RWPE1 (cell line): ENCODE measurements around the gene MAP3K8.

Source experiments
- CTCF ChIA-PET: fragments of 350-600 bp; sonication (Branson Sonifier 250); formaldehyde crosslinking; extraction: SDS; loops from one replicate; lab custom pipeline; 2021; lab: Yijun Ruan, JAX
- POLR2A ChIA-PET: fragments of 400-600 bp; formaldehyde crosslinking; extraction: SDS; loops from one replicate; lab custom pipeline; 2020; ENCODE audit warnings: antibody characterized with exemption; ENCODE audit not compliant: low non-redundant PET; lab: Yijun Ruan, JAX
- DNase-seq: peaks from one replicate; pipeline ENCODE4 v3.0.0; 2012; ENCODE audit warnings: low spot score
- H3K27ac ChIP-seq: fragments of 450-650 bp; 2 replicates; pipeline ENCODE4 v1.5.1; 2017
- CTCF ChIP-seq: fragments of 450-650 bp; conservative IDR thresholded peaks from 2 replicates; pipeline ENCODE4 v1.5.1; 2017; ENCODE audit warnings: low read depth, mild to moderate bottlenecking

MAP3K8 gene

GRCh38 chr10:30425336-30426075 is 8.5 kb upstream of the MAP3K8 start:
- no peak overlapping the region for H3K27ac ChIP-seq
- DNase-seq, result no peak

GRCh38 chr10:30430544-30431298 is 3.3 kb upstream of the MAP3K8 start:
- ChIA-PET CTCF (interaction anchor here (0.6 to 1.6 kb wide), 5 partner anchors 14 to 240 kb away, joined by 3 to 5 read pairs (median 3); no protein-coding TSS in a partner anchor), POLR2A (no interaction called here)
- DNase-seq, result no peak
- peak overlapping the region; percentile 97 for H3K27ac ChIP-seq
- TF ChIP-seq CTCF, result no peak

More at GRCh38 chr10:30425336-30426075, 8.5 kb upstream of the MAP3K8 start:
- ChIA-PET POLR2A (no interaction called here), CTCF (interaction anchor here (0.6 kb wide), 1 partner anchor 100 kb away, joined by 3 read pairs; no protein-coding TSS in a partner anchor)
- no peak for TF ChIP-seq CTCF

GRCh38 chr10:30431435-30431911 is 2.5 kb upstream of the MAP3K8 start:
- no peak for DNase-seq
- TF ChIP-seq CTCF, result no peak
- peak overlapping the region; percentile 97 for H3K27ac ChIP-seq
- ChIA-PET POLR2A (no interaction called here), CTCF (interaction anchor here (0.5 to 1.6 kb wide), 3 partner anchors 39 to 171 kb away, joined by 3 to 4 read pairs (median 3); no protein-coding TSS in a partner anchor)

GRCh38 chr10:30432622-30433305 is 1.2 kb upstream of the MAP3K8 start:
- no peak for DNase-seq
- CTCF ChIA-PET, result interaction anchor here (0.9 kb wide), 2 partner anchors 40 to 1014 kb away, joined by 3 read pairs; no protein-coding TSS in a partner anchor
- TF ChIP-seq CTCF, result no peak
- peak overlapping the region; percentile 97 for H3K27ac ChIP-seq
- POLR2A ChIA-PET, result no interaction called here

GRCh38 chr10:30433306-30433729 is 666 bp upstream of the MAP3K8 start:
- no peak for DNase-seq
- peak overlapping the region; percentile 97 for H3K27ac ChIP-seq
- ChIA-PET CTCF (interaction anchor here (0.6 to 1.4 kb wide), 5 partner anchors 15 to 1014 kb away, joined by 3 to 9 read pairs (median 3); no protein-coding TSS in a partner anchor), POLR2A (no interaction called here)
- TF ChIP-seq CTCF, result no peak
